ENCODE data around the gene EFCAB9. TPM values are rescaled to one million over a fixed set of nuclear protein-coding genes. Genes with fewer than 3 reads are reported as not detected.

EFCAB9 gene
- total RNA-seq, 1 experiment from 2014 or later: not detected

GRCh38 chr5:172229904-172230303 is 35.9 kb downstream of the EFCAB9 start:
- no peaks in the 10 kb centered on the region for H3K9me3 Mint-ChIP-seq
- H4K5ac ChIP-seq (ENCODE audit: insufficient read length, low read depth, low read length): no peak overlapping the region
- no peaks in the 10 kb centered on the region for H3K27me3 ChIP-seq (ENCODE audit: insufficient read depth, low read length)
- no peaks in the 10 kb centered on the region for H3K79me1 ChIP-seq (ENCODE audit: insufficient read depth, low read depth, low read length, poor library complexity, severe bottlenecking)
- no peak for TF ChIP-seq CTCF (conservative IDR thresholded peaks at IDR 0.05)
- H3K9me3 ChIP-seq (ENCODE audit: control insufficient read depth, low read depth, low read length): no peaks in the 10 kb centered on the region
- H2BK5ac ChIP-seq (ENCODE audit: insufficient read length, low read length): no peak overlapping the region
- H4K8ac ChIP-seq (replicated peaks; ENCODE audit: insufficient read length, low read depth, low read length): no peak overlapping the region
- H4K91ac ChIP-seq (ENCODE audit: insufficient read length, low read depth, low read length): no peak overlapping the region
- H2AFZ ChIP-seq (ENCODE audit: low read length): no peak overlapping the region
- no peak overlapping the region for H3K23ac ChIP-seq (ENCODE audit: insufficient read length, low read depth, low read length)
- peaks cover 7 to 13% of the 10 kb centered on the region in 2 experiments for H3K4me1 Mint-ChIP-seq
- H3K14ac ChIP-seq (ENCODE audit: insufficient read depth, low read length): no peak overlapping the region
- no peak overlapping the region for H3K18ac ChIP-seq (ENCODE audit: insufficient read length, low read depth, low read length)
- 0 out of 7 replicates have a peak overlapping the region, but pooled peaks of 1 of the 3 experiments have one; percentile 21 for H3K27ac Mint-ChIP-seq
- H4K20me1 ChIP-seq (ENCODE audit: control insufficient read depth, insufficient read depth, insufficient read length): no peaks in the 10 kb centered on the region
- H2BK20ac ChIP-seq (ENCODE audit: low read depth, low read length, poor library complexity, severe bottlenecking): no peak overlapping the region
- H3K56ac ChIP-seq (ENCODE audit: insufficient read length, low read depth, low read length): no peak overlapping the region
- H3K36me3 Mint-ChIP-seq (ENCODE audit: insufficient read depth in 1 of 3, low read depth in 3 of 3): peaks cover 18 to 74% (median 69%) of the 10 kb centered on the region in 3 experiments; a peak in 6 of 7 replicates
- no peak overlapping the region for H3K9ac ChIP-seq (ENCODE audit: extremely low read depth, insufficient read length, low read length)
- H3K27ac ChIP-seq (ENCODE audit: insufficient read length, low read depth, low read length): no peak overlapping the region
- H2AK5ac ChIP-seq (ENCODE audit: insufficient read length, low read length): no peak overlapping the region
- DNase-seq: no peak
- H3K23me2 ChIP-seq (ENCODE audit: insufficient read length, low read depth, low read length, poor library complexity, severe bottlenecking): no peaks in the 10 kb centered on the region
- no peaks in the 10 kb centered on the region for H3K79me2 ChIP-seq (ENCODE audit: insufficient read depth, low read length)
- no peak overlapping the region for H2BK12ac ChIP-seq (ENCODE audit: insufficient read length, low read depth, low read length)
- H3K4ac ChIP-seq (ENCODE audit: low read depth, low read length): no peak overlapping the region
- no peaks in the 10 kb centered on the region for H3K27me3 Mint-ChIP-seq (ENCODE audit: low read depth)
- no peaks in the 10 kb centered on the region for H3K4me1 ChIP-seq (ENCODE audit: insufficient read depth, low read length)
- H2BK120ac ChIP-seq (ENCODE audit: low read depth, low read length, poor library complexity, severe bottlenecking): no peak overlapping the region
- H3K4me3 Mint-ChIP-seq: no peak overlapping the region
- H3T11ph ChIP-seq (ENCODE audit: low read length): no peak overlapping the region
- H3K4me2 ChIP-seq (ENCODE audit: insufficient read depth, insufficient read length, low read length): no peak overlapping the region
- WGBS (ENCODE audit: extremely low coverage, insufficient read length, low lambda C conversion rate): no CpG with 5 or more reads among the region's 1 CpG
- no peak overlapping the region for H2BK15ac ChIP-seq (ENCODE audit: low read depth, low read length)

Data from H9 (cell line).